ENCODE data around the gene SRGAP1. TPM values are rescaled to one million over a fixed set of nuclear protein-coding genes. Genes with fewer than 3 reads are reported as not detected.

The SRGAP1 gene
- total RNA-seq, 1 donor = 18.1 TPM

DNA sequence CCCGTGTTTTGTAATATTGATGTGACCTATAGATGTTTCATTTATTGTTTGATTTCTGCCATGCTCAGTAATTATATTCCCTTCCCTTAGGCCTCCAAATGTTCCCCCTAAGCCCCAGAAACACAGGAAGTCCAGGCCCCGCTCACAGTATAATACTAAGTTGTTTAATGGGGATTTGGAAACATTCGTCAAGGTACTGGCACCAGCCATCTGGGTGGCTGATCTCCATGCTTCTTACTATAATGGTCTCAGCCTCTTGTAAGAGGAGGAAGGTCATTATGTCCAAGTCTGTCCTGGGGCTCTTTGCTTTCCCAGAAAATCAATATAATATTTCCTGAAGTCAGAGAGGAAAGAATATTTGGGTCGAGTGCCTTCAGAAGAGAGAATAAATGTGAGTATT lies 246.7 kb downstream of the SRGAP1 start:
- TF ChIP-seq CTCF (IDR thresholded peaks at IDR 0.05; ENCODE audit: insufficient read depth, low read depth, low read length) = no peak
- no peak overlapping the region for H3K4me3 ChIP-seq (ENCODE audit: low read depth, low read length)
- DNase-seq (ENCODE audit: low read depth) = no peak

- DNase-seq (ENCODE audit: low read depth) = no peak
- TF ChIP-seq CTCF (IDR thresholded peaks at IDR 0.05; ENCODE audit: insufficient read depth, low read depth, low read length) = no peak
- H3K4me3 ChIP-seq (ENCODE audit: low read depth, low read length) = no peak overlapping the region
Observed at GRCh38 chr12:64092507-64093196, 248.2 kb downstream of the SRGAP1 start.

GRCh38 chr12:64093689-64094088 lies 249.2 kb downstream of the SRGAP1 start:
- TF ChIP-seq CTCF (IDR thresholded peaks at IDR 0.05; ENCODE audit: insufficient read depth, low read depth, low read length) = no peak
- DNase-seq (ENCODE audit: low read depth) = no peak
- H3K4me3 ChIP-seq (ENCODE audit: low read depth, low read length) = no peak overlapping the region

- no peak for DNase-seq (ENCODE audit: low read depth)
- H3K4me3 ChIP-seq (ENCODE audit: low read depth, low read length) = no peak overlapping the region
- TF ChIP-seq CTCF (IDR thresholded peaks at IDR 0.05; ENCODE audit: insufficient read depth, low read depth, low read length) = no peak
Observed at GRCh38 chr12:64097366-64098105, 253.0 kb downstream of the SRGAP1 start.

- no peak for TF ChIP-seq CTCF (IDR thresholded peaks at IDR 0.05; ENCODE audit: insufficient read depth, low read depth, low read length)
- no peak for DNase-seq (ENCODE audit: low read depth)
- H3K4me3 ChIP-seq (ENCODE audit: low read depth, low read length) = no peak overlapping the region
Observed at GRCh38 chr12:64098709-64099354, 254.3 kb downstream of the SRGAP1 start.

DNA sequence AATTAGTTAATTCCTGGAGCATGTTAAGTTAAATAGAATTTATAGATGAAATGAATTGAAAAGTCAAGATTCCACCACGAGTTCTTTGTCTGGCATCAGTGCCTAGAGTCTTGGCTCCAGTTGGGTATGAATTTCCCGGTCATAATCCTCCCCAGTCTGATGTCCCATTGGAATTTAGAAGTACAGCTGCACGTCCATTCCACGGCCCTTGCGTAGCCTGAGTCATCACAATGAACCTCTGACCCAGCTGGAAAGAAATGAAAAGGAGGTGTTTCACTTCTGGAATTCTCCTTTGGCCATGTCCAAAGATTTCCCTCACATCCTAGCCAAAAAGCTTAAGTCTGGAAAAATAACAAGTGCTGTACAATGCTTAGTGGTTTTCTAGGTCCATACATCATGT lies 254.9 kb downstream of the SRGAP1 start:
- H3K4me3 ChIP-seq (ENCODE audit: low read depth, low read length) = no peak overlapping the region
- DNase-seq (ENCODE audit: low read depth) = peak; percentile 78
- TF ChIP-seq CTCF (IDR thresholded peaks at IDR 0.05; ENCODE audit: insufficient read depth, low read depth, low read length) = no peak

All from fibroblast of villous mesenchyme (primary cell).